Peyer's patch (tissue), 4 donors: Measurements from ENCODE around the gene NUP50.

Source experiments
- CTCF ChIP-seq, 6 experiments: fragments of 450-650 bp in 4 of 6; fragments of 200-600 bp in 2 of 6; sonication (generic) in 1 of 6; IDR thresholded peaks; one replicate each; pipeline ENCODE4 v1.5.1; 2017 to 2019; ENCODE audit warnings: antibody characterized with exemption in 6 of 6, mild to moderate bottlenecking in 3 of 6, moderate library complexity in 1 of 6
- POLR2A ChIP-seq, 2 donors: fragments of 450-650 bp; IDR thresholded peaks; one replicate each; pipeline ENCODE4 v1.5.1; 2017; ENCODE audit warnings: antibody characterized with exemption in 2 of 2, mild to moderate bottlenecking in 2 of 2, moderate library complexity in 2 of 2

GRCh38 chr22:45206233-45206632 lies 42.5 kb downstream of the NUP50 start:
- no peak for TF ChIP-seq POLR2A (IDR thresholded peaks at IDR 0.05)
- no peak for TF ChIP-seq CTCF (IDR thresholded peaks at IDR 0.05)
